Middle frontal gyrus (tissue), 1 donor: ENCODE results near the gene PGAP6.
"Not testable (repeated sequence)": the region's sequence is repeated elsewhere in the genome, so short reads cannot be mapped to it uniquely, and the experiment has no call there.

ENCODE experiments used
- DNase-seq: peaks from one replicate; pipeline ENCODE4 v3.0.0-alpha.2; 2015; ENCODE audit warnings: low spot score; ENCODE audit errors: extremely low spot score

The PGAP6 gene

DNA sequence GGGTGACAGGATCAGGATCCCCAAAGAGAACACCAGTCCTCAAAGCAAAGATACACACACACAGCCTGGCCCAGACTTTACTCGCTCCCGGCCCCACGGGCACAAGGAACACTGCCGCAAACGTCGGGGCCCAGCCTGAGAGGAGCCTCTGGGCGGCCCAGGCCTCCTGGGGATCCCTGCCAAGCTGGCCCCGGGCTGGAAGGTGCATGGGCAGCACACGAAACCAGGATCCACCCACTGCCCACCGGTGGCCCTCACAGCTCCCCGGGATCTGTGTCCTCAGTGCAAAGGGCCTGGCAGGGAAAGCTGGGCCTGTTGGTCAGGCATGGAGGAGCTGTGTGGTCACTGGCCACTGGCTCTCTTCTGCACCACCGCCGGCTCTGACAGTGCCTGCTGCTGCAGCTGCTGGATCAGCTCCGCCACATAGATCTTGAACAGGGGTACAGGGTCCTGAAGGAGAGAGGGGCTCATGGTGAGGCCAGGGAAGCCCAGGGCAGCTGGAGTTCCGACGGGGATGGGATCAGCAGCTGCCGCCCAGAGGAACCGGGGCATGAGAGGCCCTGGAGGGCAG lies 14.4 kb downstream of the PGAP6 start:
- DNase-seq = no peak

DNA sequence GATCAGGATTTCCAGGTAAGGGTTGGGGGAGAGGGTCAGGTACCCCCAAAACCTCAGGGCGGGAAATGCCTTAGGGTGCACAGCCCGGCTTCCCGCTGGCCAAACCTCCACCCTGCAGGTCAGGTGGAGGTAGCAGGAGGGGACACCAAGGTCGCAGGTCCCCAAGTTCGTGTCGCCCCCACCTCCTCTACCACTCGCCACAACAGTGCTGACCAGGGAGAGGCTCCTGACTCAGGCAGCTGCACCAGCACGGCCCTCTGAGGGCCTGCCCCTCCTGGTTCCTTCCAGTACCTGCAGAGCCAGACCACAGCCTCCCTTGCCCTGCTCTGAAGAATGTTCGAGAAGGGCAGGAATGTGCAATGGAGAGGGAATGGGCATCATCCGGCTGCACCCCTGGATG lies 15.3 kb downstream of the PGAP6 start:
- DNase-seq = no peak

DNA sequence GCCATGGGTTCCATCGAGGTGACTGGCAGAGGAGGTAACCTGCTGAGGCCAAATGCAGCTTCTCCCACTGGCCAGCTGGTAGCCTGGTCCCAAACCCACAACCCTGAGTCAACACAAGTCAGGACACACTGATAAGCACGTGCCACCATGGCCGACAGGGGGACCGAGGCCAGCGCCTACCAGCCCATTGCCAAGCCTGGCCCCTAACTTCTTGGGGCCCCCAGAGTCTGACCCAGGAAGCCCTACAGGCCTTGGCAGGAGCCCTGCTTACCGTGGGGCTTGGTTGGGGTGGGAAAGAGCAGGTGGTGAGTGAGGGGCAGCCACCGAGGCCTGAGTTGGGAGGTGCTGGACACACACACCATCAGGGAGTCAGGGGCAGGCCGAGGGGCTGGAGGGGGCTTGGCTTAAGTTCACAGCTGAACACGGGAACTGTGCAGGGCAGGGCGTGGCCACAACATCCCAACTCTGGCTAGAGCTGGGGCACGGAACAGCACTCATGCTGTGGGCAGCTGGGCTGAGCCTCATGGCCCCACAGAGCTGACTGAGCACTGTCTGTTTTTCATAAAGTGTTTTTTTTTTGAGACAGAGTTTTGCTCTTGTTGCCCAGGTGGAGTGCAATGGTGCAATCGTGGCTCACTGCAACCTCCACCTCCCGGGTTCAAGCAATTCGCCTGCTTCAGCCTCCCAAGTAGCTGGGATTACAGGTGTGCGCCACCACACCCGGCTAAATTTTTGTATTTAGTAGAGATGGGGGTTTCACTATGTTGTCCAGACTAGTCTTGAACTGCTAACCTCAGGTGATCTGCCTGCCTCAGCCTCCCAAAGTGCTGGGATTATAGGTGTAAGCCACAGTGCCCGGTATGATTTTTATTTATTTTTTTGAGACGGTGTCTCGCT lies 16.9 kb downstream of the PGAP6 start:
- DNase-seq = no peak

DNA sequence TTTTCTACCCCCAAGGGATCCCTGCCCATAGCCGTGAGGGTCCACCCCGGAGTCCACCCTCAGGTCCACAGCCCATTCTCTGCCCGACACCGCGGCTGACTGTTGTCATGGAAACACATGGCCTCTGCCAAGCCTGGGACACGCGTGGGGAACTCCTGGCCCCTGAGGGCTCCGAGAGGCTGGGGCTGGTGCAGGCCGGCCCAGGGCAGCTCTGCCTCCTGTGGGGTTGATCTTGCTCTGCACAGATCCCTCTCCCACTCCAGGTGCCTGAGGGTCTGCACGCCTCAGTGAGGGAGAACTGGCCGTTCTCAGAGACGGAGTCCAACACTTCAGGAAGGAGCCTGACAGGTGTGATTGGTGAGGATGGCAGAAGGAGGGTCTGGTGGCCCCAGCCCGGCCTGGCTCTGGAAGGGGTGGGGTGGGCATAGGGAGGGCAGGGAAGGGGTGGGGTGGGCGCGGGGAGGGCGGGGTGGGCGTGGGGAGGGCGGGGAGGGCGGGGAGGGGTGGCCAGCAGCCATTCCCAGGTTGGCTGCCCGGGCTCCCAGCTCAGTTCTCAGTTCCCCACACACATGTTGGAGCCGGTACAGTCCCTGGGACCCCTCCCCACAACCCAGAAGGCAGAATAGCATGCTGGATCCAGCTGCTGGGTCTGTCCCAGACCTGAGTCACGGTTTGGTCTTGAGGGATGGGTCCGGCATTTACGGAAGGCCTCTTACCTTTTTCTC lies 17.9 kb downstream of the PGAP6 start:
- DNase-seq = no peak

DNA sequence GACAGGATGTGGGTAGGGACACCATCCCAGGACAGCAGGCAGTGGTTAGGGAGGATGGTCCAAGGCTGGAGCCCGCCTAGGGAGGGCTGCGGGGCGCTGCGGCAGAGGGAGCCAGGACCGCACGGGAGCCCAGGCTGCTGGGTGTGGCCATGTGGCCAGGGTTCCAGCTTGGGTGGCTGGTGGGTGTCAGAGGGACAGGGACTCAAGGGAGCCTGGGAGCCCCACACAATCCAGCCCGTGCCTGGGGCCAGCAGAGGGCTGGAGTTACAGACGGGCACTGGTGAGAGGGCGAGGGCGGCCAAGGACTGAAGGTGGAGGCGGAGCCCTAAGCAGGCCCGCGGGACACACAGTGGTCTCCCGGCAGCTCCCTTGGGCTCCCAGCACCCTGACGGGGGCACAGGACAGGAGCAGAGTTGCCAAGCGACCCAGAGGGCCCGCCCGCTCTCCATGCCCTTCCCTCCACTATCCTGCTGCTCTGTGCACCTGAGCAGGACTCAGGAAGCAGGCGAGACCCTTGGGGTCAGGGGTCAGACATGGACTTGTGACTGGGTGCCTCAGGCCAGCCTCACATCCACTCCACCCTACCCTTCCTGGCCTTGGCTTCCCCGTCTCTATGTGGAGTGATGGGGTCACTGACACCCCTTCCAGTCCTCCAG lies 18.5 kb downstream of the PGAP6 start:
- no peak for DNase-seq

DNA sequence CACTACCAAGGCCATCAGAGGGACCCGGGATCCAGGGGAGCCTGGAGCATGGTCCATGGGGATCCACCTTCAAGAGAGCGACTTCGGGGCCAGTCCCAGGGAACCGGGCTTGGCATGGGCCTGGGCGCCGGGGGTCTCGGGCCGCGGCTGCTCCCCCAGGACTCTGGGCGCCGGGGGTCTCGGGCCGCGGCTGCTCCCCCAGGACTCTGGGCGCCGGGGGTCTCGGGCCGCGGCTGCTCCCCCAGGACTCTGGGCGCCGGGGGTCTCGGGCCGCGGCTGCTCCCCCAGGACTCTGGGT lies 19.1 kb downstream of the PGAP6 start:
- DNase-seq = not testable (repeated sequence)

DNA sequence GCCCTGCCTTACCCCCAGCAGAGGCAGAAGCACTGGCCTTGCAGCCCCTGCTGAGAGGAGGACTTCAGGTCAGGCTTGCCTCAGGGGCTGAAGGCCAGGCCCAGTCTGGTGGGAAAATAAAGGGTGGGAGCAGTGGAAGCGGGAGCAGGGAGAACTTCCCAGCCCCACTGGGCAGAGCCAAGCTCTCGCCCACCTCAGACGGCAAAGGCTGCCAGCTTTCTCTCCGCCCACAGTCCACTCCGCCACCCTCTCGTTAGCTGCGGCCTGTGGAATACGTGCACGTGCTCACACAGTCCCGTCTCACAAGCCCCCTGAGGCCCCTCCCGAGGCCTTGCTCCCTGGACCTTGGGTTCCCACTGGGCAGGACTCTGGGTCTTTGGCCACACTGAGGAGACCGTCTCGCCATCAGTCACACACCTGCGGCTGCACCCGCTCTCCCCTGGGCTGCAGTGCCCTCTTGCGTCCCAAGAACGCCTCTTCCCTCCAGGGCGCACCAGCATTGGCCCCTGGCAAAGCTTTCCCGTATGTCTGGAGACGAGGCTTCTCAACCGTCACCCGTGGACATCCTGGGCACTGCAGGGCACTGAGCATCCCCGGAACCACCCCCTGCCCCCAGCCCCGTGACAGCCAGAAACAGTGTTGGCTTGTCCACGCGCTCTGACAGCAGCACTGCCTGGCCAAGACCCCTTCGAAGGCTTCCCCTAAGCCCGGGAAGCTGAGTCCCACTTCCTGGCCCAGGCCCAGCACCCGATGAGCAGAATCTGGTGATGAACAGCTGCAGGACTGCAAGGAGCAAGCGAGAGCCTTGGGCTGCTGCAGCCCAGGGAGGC lies 19.7 kb downstream of the PGAP6 start:
- DNase-seq = peak; percentile 38

DNA sequence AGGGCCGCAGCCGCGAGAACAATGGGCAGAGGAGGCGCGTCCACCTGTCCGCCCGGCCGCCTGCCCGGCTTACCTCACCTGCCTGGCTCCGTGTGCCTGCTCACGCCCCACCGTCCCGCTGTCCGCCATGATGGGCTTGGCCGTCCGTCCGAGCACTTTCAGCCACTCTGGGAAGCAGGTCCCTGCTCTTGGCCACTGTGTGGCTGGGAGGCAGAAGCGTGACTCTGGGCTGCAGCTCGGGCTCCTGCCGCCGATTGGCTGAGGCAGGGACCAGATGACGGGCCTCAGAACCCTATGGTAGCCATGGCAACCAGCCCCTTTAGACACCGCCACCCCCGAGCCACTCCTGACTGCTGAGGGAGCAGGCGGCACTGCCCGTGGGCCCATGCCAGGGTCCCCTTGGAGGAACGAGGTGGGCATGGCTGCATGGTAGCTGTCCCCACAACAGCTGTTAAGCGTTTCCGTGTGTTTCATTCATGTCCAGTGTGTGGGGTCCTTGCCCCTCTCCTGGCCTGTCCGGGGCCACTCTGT lies 20.4 kb downstream of the PGAP6 start:
- peak; percentile 54 for DNase-seq

DNA sequence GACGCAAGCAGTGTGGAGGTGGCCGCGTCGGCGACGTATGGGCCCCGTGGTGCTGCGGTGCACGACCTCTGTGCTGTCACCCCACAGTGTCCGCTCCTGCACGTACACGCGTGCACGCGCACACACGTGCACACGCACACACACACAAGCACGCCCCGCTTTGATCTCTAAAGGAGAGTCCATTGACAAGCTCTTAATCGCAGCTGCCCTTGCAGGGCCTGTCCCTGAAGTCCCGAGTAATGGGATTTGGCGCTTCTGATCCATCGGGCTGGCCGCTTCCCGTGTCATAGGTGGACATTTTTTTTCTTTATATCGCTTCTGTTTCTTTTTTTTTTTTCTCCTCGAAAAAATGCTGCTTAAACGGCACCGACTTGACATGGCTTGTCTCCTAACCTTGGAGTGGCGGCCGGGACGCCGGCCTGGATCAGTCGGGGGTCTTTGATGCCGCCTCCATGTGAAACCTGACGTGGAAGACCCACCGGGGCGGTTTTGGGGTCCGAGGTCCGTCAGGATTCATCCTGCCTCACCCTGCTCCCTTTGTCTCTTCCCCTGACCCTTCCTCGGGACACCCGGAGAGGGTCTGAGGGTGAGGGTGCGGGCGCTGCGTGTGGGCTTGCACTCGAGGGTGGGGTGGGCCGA lies 21.0 kb downstream of the PGAP6 start:
- no peak for DNase-seq

DNA sequence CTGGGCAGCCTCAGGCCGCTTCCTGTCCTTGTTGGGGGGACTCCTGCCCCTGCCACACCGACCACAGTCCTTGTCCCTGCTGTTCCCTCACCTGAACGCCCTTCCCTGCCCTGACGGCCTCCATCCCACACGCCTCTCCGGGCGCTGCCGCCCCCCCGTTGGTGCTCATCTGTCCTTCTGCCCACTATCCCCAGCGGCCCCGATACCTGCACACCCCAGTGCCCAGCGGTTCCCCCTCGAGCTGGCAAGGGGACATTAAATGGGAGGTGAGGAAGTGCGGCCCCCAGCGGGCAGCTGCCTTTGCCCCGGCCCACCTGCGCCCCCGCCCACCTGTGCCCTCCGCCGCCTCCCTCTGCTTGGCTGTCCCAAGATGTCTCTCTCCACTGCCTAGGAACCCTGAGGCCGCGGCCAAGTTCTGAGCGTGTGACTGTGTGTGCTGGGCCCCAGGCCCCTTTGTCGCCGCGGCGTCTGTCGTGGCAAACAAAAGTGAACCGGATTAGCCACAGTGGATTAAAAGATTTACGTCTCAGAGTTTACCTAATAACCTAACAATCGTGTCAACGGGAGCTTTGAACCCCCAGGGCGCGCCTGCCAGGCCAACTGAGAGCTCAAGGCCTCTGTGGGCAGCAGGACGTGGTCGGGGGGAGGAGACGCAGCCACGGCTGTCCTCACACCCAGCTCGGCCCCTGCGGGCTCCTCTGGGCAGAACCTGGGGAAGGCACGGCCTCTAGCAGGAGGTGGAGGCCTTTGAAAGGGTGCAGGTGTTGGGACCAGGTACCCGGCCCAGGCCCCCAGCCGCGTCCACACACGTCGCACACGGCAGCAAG lies 21.7 kb downstream of the PGAP6 start:
- no peak for DNase-seq

DNA sequence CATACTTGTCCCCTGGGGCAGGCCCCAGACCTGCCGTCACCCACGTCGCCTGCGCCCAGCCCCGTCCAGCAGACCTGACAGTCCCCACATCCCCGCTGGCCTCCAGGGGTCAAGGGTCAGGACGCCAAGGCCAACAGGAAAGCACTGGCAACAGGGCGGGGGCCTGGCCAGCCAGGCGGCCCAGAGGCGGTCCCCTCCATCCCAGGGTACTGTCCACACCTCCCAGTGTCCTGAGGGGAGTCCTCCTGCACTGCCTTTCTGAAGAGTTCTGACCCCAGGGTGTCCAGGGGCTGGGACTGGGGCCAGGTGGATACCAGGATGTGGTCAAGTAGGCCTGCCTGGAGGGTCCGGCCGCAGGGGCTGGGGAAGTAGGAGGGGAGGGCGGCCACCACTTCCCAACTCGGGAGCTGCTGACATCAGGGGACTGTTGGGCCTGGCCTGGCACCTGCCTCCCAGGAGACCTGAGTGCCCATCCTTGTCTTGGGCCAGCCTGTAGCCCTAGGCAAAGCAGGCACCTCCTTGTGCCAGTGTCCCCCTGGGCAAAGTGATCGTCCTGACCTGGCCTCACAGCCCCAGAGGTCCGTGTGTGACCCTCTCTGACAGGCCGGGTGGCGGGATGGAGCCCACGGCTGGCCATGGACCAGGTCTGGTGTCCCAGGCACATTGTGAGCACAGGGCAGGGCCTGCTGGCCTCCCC lies 22.6 kb downstream of the PGAP6 start:
- DNase-seq = no peak

DNA sequence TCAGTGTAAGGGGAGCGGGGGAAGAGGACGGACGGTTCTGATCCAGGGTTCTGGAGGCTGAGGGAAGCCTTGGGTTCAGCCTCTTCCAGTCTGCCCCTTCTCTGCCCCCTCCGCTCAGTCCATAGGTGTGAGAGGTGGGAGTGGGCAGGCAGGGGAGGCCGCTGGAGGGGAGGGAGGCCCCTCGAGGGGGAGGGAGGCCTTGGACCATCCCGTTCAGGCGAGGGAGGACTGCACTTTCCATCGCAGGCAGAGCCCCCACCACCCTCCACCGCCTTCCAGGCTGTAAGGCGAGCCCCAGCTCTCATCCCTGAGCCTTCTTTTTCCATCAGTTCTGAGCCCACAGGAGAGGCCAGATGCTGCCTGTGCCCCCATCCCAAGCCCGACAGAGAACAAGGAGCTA lies 25.0 kb downstream of the PGAP6 start:
- DNase-seq = no peak

DNA sequence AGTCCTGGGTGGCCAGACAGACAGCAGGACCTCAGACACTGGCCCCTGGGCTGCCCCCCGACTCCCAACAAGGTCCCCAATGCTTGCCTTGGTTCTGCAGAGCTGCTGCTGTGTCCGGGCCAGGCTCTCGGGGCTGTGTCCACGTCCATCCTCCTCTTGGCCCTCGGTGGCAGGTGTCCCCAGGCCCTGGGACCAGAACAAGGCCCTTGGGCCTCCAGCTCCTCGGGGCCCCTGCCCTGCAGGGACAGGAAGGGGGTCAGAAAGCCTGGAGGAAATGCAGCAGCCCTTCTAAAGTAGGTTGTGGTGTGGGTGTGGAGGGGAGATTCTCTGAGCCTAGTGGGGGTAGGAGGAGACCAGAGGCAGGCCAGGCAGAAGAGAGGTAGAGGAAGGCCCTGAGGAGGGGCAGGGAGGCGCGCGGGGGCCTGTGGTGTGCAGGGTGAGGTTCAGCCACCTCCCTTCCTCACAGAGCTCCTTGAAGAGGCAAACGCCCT lies 26.8 kb downstream of the PGAP6 start:
- DNase-seq = no peak

DNA sequence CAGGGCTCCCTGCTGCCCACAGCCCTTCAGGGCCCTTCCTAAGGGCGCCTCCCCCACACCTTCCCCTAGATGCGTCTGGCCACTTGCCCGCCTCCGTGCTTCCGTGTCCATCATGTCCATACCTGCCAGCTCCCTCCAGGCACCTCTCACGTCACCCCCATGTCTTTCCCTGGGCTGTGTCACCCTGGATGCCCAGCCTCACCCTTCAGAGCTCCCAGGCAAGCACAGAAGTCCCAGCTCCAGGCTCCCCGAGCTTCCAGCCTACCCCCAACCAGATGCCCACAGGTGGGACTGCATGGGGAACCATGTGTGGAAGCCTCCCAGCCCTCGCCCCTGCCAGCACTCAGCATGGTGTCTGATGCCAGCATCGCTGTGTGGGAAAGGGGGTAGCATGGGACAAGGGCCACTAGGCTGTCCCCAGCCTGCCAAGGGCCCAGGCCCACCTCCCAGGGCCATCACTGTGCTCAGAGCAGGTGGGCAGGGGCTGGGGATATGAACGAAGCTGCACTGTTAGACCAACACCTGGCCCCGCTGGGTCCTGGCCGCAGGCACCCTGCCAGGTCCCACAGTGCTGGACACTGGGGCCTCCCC lies 27.4 kb downstream of the PGAP6 start:
- no peak for DNase-seq

DNA sequence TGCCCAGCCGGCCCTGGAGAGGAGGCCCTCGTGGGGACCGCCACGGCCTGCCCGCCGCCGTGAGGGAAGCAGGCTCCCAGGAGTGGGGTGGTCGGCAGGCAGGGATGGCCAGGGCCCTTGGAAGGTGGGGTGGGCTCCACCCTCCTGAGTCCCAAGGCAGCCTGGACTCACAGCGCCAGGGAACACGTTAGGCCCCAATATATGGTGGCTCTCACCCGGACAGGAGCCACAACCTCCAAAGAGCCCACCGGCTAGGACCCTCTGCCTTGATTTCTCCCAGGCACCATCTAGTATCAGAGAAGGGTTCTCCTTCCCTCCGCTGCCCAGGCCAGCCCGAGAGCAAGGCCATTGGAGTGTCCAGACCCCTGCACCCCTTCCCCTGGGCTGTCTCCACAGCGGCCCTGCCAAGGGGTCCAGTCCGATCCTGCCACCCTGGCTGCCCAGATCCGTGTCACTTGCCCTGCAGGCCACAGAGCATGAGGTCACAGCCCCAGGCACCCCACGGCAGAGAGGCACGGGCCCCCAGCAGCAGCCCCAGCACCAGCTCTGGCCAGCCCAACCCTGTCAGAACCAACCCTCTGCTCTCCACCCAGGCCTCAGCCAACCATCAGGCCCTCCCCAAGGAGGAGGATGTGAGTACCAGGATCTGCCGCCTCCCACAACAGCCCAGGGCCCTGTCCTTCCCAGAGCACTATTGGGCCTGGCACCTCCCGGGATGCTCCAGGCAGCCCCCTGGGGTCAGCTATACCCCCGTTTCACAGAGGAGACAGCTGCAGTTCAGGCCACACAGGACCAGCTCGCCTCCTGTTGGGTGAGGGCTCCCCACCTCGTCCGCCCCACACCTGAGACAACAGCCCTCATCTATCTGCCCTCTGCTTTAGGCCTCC lies 28.1 kb downstream of the PGAP6 start:
- DNase-seq = no peak

DNA sequence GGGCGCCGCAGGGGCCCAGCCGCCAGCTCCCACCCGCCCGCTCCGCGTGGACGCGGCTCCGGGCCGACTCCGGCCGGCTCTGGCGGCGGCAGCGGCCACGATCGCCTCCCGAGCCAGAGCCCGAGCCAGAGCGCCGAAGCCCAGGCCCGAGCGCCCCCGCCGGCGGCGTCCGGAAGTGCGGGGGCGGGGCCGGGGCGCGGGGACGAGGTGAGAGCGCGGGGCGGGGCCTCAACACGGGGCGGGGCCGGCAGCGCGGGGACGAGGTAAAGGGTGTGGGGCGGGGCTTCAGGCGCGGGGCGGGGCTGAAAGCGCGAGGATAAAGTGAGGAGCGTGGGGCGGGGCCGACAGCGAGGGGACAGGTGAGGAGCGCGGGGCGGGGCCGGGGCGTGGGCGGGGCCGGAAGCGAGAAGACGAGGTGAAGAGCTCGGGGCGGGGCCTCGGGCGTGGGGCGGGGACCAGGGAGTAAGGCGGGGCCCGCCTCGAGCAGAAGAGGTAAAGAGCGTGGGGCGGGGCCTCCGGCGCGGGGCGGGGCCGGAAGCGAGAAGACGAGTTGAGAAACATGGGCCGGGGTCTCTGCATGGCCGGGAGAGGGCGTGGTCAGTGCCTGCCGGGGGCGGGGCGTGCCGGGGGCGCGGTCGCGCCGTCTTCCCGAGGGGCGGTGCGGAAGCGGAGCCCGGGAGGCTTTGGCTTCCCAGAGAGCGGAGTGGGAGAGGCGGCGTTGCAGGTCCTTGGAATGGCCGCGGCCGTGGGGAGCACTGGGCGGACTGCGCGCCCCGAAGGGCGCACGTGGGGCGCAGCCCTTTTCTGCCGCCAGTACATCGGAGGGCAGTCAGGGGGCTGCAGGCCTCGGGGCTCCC lies 29.0 kb downstream of the PGAP6 start, which contains the start of gene AXIN1:
Gene AXIN1 (minus strand): TSS at position 177 of the 857 bp plus-strand sequence. CDS start 5,698 bp downstream, outside the sequence.
- peak; percentile 79 for DNase-seq
